Neutrophil (primary cell): Measurements from ENCODE around the gene LGALSL.

ENCODE experiments used
- H3K27ac ChIP-seq: fragments of 200-600 bp; sonication (generic); 2 replicates; pipeline ENCODE4 v1.5.1; 2016; ENCODE audit warnings: mild to moderate bottlenecking, moderate library complexity
- H3K27me3 ChIP-seq: fragments of 200-600 bp; sonication (generic); 2 replicates; pipeline ENCODE4 v1.6.0; 2016; ENCODE audit warnings: mild to moderate bottlenecking
- H3K36me3 ChIP-seq: fragments of 200-600 bp; sonication (generic); 2 replicates; pipeline ENCODE4 v1.5.1; 2017
- H3K4me1 ChIP-seq, 2 experiments: fragments of 200-600 bp in 1 of 2; sonication (generic) in 1 of 2; 1 replicate in 1 of 2; 2 replicates in 1 of 2; pipeline versions ENCODE4 v1.5.1 to v1.6.1; 2013 to 2016; ENCODE audit warnings: low read depth in 1 of 2, low read length in 1 of 2, mild to moderate bottlenecking in 1 of 2, moderate library complexity in 1 of 2; ENCODE audit not compliant: control insufficient read depth in 1 of 2, insufficient read depth in 1 of 2
- H3K4me3 ChIP-seq, 2 experiments: fragments of 200-600 bp in 1 of 2; sonication (generic) in 1 of 2; 1 replicate in 1 of 2; 2 replicates in 1 of 2; pipeline ENCODE4 v1.5.1; 2013 to 2016; ENCODE audit warnings: low read depth in 1 of 2, low read length in 1 of 2, mild to moderate bottlenecking in 1 of 2, moderate library complexity in 1 of 2
- H3K9me3 ChIP-seq: fragments of 200-600 bp; sonication (generic); 2 replicates; pipeline ENCODE4 v1.5.1; 2016
- CTCF ChIP-seq: fragments of 200-600 bp; sonication (generic); IDR thresholded peaks from 2 replicates; pipeline ENCODE4 v1.5.1; 2016; ENCODE audit warnings: antibody characterized with exemption

The LGALSL gene

GRCh38 chr2:64453770-64454385 is at the start of gene LGALSL:
Gene LGALSL (plus strand): TSS chr2:64454162. CDS start chr2:64454546, 384 bp downstream.
- Histone ChIP-seq H3K27ac (peak within 1 kb of the TSS; percentile 86), H3K27me3 (no peaks in the 10 kb centered on the region), H3K36me3 (peaks cover 8% of the 10 kb centered on the region), H3K4me1 (peaks cover 21 to 23% of the 10 kb centered on the region in 2 experiments), H3K9me3 (no peaks in the 10 kb centered on the region), H3K4me3 (peak within 1 kb of the TSS; percentile 67 to 75)
- no peak for TF ChIP-seq CTCF

- H3K36me3 ChIP-seq = no peaks in the 10 kb centered on the region
- H3K27me3 ChIP-seq = no peaks in the 10 kb centered on the region
- H3K4me1 ChIP-seq = peaks cover 6 to 22% of the 10 kb centered on the region in 2 experiments
- no peak overlapping the region for H3K27ac ChIP-seq
- TF ChIP-seq CTCF = no peak
- H3K9me3 ChIP-seq = no peaks in the 10 kb centered on the region
- H3K4me3 ChIP-seq = no peak overlapping the region
Observed at GRCh38 chr2:64404743-64405142, 49.2 kb upstream of the LGALSL start.

GRCh38 chr2:64405581-64406406 is 48.2 kb upstream of the LGALSL start:
- Histone ChIP-seq H3K9me3 (no peaks in the 10 kb centered on the region), H3K4me3 (no peak overlapping the region), H3K4me1 (peaks cover 0 to 15% of the 10 kb centered on the region in 2 experiments), H3K27me3 (no peaks in the 10 kb centered on the region), H3K36me3 (no peaks in the 10 kb centered on the region), H3K27ac (no peak overlapping the region)
- no peak for TF ChIP-seq CTCF

- Histone ChIP-seq H3K27me3 (no peaks in the 10 kb centered on the region), H3K27ac (no peak overlapping the region), H3K4me3 (no peak overlapping the region), H3K9me3 (no peaks in the 10 kb centered on the region), H3K4me1 (peaks cover 0 to 15% of the 10 kb centered on the region in 2 experiments), H3K36me3 (no peaks in the 10 kb centered on the region)
- no peak for TF ChIP-seq CTCF
Observed at GRCh38 chr2:64406407-64406774, 47.6 kb upstream of the LGALSL start.

- Histone ChIP-seq H3K27me3 (no peaks in the 10 kb centered on the region), H3K9me3 (no peaks in the 10 kb centered on the region), H3K27ac (no peak overlapping the region), H3K4me1 (peaks cover 0 to 16% of the 10 kb centered on the region in 2 experiments), H3K4me3 (no peak overlapping the region), H3K36me3 (no peaks in the 10 kb centered on the region)
- no peak for TF ChIP-seq CTCF
Observed at GRCh38 chr2:64408031-64408430, 45.9 kb upstream of the LGALSL start.
